Urothelium cell line (cell line): Measurements from ENCODE around the gene BRF1.
"Not testable (repeated sequence)": the region's sequence is repeated elsewhere in the genome, so short reads cannot be mapped to it uniquely, and the experiment has no call there.

Experiments used
- DNase-seq: peaks from one replicate; pipeline ENCODE4 v3.0.0; 2011; ENCODE audit warnings: low spot score, mixed read lengths
- FAIRE-seq: peaks from 2 replicates; lab custom pipeline; 2011; peaks lifted over from hg19 to GRCh38; lab: Jason Lieb, UNC

The BRF1 gene

DNA sequence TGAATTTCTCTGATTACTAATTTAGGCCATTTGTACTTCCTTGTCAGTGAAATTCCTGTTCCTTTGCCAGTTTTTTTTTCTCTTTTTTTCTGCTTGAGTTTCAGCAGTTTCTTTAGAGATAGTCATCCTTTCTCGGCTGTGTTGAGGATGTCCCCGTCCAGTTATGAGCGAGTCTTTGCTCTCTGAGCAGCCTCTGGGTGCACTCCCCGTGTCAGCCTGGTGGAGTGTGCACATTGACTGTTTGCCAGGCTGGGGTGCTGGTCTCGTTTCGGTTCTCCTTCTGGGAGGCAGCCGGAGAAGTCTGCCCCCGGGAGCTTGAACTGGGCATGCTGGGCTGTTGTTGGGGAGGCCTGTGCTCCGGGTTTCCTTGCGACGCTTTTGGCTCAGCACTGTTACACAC is 16.7 kb upstream of the BRF1 start:
- DNase-seq = no peak
- no peak for FAIRE-seq

DNA sequence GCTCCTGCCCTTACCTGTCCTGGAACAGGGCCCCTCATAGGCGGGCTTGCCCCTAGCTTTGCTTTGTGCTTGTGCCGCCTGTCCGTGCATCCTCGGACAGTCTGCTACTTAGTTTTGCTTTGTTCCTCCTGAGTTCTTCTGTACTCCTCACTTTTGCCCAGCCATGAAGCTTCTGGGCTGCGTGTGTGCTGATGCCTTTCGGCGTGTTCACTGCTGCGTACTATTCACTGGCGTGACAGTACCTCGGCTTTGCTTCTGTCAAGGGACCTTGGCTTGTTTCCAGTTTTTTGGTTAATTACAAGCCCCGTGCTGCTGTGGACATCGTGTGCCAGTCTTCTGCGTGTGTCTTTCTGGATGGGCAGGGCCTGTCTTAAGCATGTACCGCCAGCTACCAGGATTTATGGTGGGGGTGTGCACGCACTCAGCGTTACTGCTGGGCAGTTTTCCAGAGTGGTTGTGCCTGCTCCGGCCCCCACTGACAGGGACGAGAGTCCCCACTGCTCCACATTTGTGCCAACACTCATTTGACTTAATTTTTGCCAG is 16.2 kb upstream of the BRF1 start:
- no peak for FAIRE-seq
- DNase-seq = no peak

DNA sequence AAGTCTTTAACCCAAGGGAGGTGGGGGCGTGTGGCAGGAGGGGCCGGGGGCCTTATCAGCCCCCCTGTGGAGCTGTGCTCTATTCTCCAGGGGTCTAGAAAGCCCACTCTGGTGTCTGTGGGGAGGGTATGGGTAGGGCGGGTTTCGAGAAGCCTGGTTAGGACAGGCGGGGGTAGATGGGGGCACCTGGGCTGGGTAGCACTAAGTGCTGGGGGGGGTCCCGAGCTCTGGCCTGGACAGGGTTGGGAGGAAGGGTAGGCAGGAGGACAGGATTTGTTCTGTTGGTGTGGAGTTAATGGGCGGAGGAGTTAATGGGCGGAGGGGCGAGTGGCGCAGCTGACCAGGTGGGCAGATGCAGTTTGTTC is 15.8 kb upstream of the BRF1 start:
- DNase-seq (no peak), FAIRE-seq (no peak)

DNA sequence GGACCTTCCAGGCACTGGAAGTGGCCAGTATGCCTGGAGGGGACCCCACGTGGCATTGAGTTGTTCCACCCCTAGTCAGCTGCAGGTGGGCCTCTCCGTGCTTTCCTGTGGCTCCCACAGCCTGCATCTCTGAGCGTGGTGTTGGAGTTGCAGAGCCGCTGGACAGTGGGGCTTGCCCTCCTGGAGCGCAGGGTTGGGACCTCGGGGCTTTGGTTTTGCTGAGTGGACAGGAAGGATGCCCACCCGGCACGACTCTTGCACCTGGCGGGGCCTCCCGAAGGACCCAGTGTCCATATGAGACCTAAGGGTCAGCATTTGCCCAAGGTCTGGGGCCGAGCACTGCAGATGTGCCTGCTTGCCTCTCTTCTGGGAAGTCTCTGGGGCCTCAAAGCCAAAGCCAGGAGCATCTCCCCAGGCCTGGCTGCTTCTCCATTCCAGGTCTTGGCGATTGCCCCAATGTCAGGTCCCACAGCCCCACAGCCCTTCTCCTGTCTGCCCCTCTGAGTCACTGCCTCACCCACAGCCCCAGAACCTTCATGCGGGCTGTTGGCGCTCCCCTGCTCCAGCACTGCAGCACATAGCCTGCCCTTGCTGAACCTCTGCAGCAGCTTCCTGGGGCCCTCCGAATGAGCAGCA is 15.3 kb upstream of the BRF1 start:
- FAIRE-seq (no peak), DNase-seq (no peak)

- peak; percentile 29 for DNase-seq
- FAIRE-seq = no peak
Measured at GRCh38 chr14:105315211-105315721, 14.5 kb upstream of the BRF1 start.

GRCh38 chr14:105314287-105315200 is 13.7 kb upstream of the BRF1 start, which contains the start of gene PACS2:
Gene PACS2, plus strand, starts transcription at chr14:105314748. Its CDS starts 171 bp downstream, at chr14:105314919.
- no peak for FAIRE-seq
- peak; percentile 97 for DNase-seq

DNA sequence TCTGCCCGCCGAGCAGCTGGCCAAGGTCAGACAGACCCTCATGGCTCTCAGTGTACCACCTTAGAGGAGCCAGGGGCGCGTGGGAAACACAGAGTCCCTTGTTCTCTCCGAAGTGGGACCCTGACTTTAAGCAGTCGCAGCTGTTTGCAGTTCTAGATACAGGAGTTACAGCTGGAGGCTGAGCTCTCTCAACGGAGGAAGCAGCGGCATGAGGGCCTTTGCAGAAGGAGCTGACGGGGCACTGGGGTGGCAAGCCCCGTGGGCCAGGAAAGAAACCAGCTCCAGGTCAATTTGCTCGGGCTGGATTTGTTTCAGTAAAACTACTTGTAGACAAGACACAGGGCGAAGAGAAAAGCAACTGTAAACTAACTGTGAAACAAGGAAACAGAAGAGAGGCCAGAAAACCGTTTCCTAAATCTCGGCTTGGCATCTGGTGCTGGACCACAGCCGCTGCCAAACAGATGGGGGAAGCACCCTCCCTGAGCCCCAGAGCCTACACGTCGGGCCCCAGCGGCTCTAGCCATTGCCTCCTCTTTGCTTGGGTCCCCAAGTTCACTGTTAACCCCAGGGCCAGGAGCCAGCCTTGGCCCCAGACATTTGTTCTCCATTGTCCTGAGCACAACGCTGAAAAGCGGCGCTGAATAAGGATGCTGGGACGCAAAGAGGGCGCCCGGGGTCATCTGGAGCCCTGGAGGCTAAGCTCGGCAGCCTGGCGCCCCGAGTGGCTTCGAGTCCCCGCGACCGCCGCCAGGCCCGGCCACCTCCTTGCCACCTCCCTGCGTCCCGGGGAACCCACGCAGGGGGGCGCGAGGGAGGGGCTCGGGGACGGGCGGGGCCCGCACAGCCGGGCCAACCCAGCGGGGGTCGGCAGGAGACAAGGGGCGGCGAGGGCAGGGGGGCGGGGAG is 12.8 kb upstream of the BRF1 start:
- peak; percentile 25 for DNase-seq
- no peak for FAIRE-seq

GRCh38 chr14:105312973-105313372 is 12.2 kb upstream of the BRF1 start:
- DNase-seq (no peak), FAIRE-seq (no peak)

DNA sequence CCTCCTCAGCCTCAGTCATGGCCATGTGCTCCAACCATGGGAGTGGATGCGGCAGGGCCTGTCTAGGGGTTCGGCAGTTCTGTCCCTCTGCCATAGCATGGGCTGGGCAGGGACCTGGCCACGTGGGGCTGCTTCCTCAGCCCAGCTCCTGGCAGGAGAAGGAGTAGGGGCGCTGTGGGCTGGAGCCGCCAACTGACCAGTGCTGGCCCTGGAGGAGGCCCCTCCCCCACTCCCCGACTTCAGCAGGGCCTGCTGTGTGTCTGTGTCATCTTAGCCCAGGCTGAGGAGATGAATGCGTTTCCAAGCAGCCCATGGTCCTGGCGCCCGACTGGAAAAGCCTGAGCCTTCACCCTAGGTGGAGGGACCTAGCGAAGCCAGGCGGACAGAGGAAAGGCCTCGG is 11.0 kb upstream of the BRF1 start:
- FAIRE-seq (no peak), DNase-seq (no peak)

DNA sequence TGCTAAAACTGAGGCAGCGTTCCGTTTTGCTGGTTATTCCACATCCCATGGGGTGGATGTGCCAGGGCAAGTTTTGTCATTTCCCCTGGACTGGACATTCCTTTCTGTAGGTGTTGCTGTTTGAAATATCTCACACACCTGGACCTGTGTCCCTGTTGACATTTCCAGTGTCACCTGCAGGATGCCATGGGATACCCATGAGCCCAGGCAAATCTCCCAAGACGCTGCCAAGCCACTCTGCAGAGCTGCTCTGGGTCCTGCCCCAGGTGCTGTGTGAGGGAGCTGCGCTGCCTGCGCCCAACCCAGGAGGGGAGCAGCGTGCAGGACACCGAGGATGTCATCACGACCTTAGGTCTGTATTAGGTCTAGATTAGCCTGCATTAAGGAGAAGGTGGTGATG is 8.6 kb upstream of the BRF1 start:
- FAIRE-seq = no peak
- no peak for DNase-seq

- no peak for DNase-seq
- no peak for FAIRE-seq
Measured at GRCh38 chr14:105307052-105307727, 6.4 kb upstream of the BRF1 start.

GRCh38 chr14:105305791-105306190 is 5.0 kb upstream of the BRF1 start:
- DNase-seq (no peak), FAIRE-seq (no peak)

DNA sequence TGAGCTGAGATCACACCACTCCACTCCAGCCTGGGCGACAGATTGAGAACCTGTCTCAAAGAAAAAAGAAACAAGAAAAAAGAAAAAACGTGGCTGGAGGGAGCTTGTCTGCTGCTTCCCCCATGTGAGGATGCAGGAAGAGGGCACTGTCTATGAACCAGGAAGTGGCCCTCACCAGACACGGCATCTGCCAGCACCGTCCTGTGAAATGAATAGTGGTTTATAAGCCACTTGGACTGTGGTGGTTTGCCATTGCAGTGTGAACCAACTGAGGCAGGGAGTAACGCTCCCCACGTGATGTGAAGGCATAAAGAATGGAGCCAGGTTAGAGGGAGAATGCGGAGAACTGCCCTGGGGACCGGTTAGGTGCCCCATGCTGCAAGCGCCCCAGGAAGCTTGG is 4.5 kb upstream of the BRF1 start:
- FAIRE-seq = no peak
- no peak for DNase-seq

DNA sequence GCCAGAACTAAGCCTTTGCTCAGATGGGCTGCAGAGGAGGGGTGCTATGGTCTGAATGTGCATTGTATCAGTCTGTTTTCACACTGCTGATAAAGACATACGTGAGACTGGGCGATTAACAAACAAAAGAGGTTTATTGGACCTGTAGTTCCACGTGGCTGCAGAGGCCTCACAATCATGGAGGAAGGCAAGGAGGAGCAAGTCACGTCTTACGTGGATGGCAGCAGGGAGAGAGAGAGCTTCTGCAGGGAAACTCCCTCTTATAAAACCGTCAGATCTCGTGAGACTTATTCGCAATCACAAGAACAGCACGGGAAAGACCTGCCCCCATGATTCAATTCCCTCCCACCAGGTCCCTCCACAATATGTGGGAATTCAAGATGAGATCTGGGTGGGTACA is 3.8 kb upstream of the BRF1 start:
- FAIRE-seq = no peak
- DNase-seq = no peak

- DNase-seq (no peak), FAIRE-seq (no peak)
Measured at GRCh38 chr14:105303949-105304348, 3.1 kb upstream of the BRF1 start.

DNA sequence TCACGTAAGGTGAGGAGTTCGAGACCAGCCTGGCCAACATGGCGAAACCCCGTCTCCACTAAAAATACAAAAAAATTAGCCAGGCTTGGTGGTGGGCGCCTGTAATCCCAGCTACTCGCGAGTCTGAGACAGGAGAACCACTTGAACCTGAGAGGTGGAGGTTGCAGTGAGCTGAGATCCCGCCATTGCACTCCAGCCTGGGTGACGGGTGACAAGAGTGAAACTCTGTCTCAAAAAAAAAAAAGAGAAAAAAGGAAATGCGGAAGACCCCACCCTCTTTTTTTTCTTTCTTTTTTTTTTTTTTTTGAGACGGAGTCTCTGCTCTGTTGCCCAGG is 1.1 kb upstream of the BRF1 start:
- not testable (repeated sequence) for FAIRE-seq, DNase-seq

- FAIRE-seq = peak; percentile 30
- peak; percentile 96 for DNase-seq
Measured at GRCh38 chr14:105301103-105301914, 508 bp upstream of the BRF1 start.

- DNase-seq (no peak), FAIRE-seq (no peak)
Measured at GRCh38 chr14:105299654-105300541, 903 bp downstream of the BRF1 start.
